BE2C (cell line): Measurements from ENCODE around the gene INTS4.
"Not testable (repeated sequence)": the region's sequence is repeated elsewhere in the genome, so short reads cannot be mapped to it uniquely, and the experiment has no call there.

Source experiments
- DNase-seq: peaks from one replicate; pipeline ENCODE4 v3.0.0-alpha.2; 2020
- H3K27me3 ChIP-seq: fragments of 250-450 bp; sonication (Bioruptor Pico); 2 replicates; pipeline ENCODE4 v1.5.1; 2020; ENCODE audit warnings: mild to moderate bottlenecking
- H3K36me3 ChIP-seq: fragments of 250-450 bp; sonication (Bioruptor Pico); 2 replicates; pipeline ENCODE4 v1.5.1; 2020; ENCODE audit warnings: mild to moderate bottlenecking
- H3K4me1 ChIP-seq: fragments of 250-450 bp; sonication (Bioruptor Pico); 2 replicates; pipeline ENCODE4 v1.5.1; 2020
- H3K4me3 ChIP-seq: 2 replicates; pipeline ENCODE4 v1.5.1; 2011; ENCODE audit warnings: low read depth, low read length
- H3K9me3 ChIP-seq: fragments of 250-450 bp; sonication (Bioruptor Pico); 2 replicates; pipeline ENCODE4 v1.5.1; 2020
- TF ChIP-seq, protein P1 (sequence below): IDR thresholded peaks from 2 replicates; pipeline ENCODE4 v1.5.1; 2012; ENCODE audit warnings: mild to moderate bottlenecking, low read depth, low read length

INTS4 gene

GRCh38 chr11:77967753-77968152 lies 26.7 kb downstream of the INTS4 start:
- DNase-seq = no peak
- no peaks in the 10 kb centered on the region for H3K4me1 ChIP-seq
- H3K36me3 ChIP-seq = no peaks in the 10 kb centered on the region
- H3K9me3 ChIP-seq = no peaks in the 10 kb centered on the region
- H3K27me3 ChIP-seq = no peaks in the 10 kb centered on the region
- TF ChIP-seq, protein P1, sequence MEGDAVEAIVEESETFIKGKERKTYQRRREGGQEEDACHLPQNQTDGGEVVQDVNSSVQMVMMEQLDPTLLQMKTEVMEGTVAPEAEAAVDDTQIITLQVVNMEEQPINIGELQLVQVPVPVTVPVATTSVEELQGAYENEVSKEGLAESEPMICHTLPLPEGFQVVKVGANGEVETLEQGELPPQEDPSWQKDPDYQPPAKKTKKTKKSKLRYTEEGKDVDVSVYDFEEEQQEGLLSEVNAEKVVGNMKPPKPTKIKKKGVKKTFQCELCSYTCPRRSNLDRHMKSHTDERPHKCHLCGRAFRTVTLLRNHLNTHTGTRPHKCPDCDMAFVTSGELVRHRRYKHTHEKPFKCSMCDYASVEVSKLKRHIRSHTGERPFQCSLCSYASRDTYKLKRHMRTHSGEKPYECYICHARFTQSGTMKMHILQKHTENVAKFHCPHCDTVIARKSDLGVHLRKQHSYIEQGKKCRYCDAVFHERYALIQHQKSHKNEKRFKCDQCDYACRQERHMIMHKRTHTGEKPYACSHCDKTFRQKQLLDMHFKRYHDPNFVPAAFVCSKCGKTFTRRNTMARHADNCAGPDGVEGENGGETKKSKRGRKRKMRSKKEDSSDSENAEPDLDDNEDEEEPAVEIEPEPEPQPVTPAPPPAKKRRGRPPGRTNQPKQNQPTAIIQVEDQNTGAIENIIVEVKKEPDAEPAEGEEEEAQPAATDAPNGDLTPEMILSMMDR = no peak
- H3K4me3 ChIP-seq = no peak overlapping the region

DNA sequence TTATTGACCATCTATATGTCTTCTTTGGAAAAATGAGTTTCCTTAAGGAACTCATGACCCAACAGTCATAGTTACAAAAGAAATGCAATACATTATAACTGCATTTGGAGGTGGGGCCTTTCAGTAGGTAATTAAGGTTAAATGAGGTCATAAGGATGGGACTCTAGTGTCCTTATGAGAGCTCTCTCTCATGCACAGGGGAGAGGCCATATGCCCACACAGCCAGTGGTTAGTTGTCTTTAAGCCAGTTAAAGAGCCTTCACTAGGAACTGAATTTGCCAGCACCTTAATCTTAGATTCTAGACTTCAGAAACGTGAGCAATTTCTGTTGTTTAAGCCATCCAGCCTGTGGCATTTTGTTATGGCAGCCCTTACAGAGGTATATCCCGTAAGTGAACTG lies 27.3 kb downstream of the INTS4 start:
- Histone ChIP-seq H3K9me3 (no peaks in the 10 kb centered on the region), H3K36me3 (no peaks in the 10 kb centered on the region), H3K4me3 (no peak overlapping the region), H3K4me1 (no peaks in the 10 kb centered on the region), H3K27me3 (no peaks in the 10 kb centered on the region)
- DNase-seq = no peak
- TF ChIP-seq, protein P1 = no peak

DNA sequence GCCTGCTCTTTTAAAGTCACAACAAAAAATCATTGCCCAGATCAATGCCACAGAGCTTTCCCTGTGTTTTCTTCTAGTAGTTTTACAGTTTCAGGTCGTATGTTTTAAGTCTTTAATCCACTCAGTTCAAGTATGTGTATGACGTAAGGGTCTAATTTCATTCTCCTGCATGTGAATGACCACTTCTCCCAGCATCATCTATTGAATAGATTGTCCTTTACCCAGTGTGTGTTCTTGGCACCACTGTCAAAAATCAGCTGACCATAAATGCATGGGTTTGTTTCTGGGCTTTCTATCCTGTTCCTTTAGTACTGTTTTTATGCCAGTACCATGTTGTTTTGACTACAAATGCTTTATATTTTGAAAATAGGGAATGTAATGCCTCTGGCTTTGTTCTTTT lies 28.1 kb downstream of the INTS4 start:
- DNase-seq = no peak
- H3K9me3 ChIP-seq = no peaks in the 10 kb centered on the region
- H3K36me3 ChIP-seq = no peaks in the 10 kb centered on the region
- H3K27me3 ChIP-seq = no peaks in the 10 kb centered on the region
- H3K4me3 ChIP-seq = no peak overlapping the region
- no peaks in the 10 kb centered on the region for H3K4me1 ChIP-seq
- TF ChIP-seq, protein P1 = no peak

- DNase-seq = no peak
- TF ChIP-seq, protein P1 = no peak
- no peaks in the 10 kb centered on the region for H3K9me3 ChIP-seq
- no peaks in the 10 kb centered on the region for H3K27me3 ChIP-seq
- no peaks in the 10 kb centered on the region for H3K4me1 ChIP-seq
- H3K4me3 ChIP-seq = no peak overlapping the region
- H3K36me3 ChIP-seq = peaks cover 12% of the 10 kb centered on the region
Measured at GRCh38 chr11:77959434-77959833, 35.0 kb downstream of the INTS4 start.

GRCh38 chr11:77958583-77959177 lies 35.8 kb downstream of the INTS4 start:
- H3K4me3 ChIP-seq, DNase-seq, H3K4me1 ChIP-seq, H3K27me3 ChIP-seq, H3K9me3 ChIP-seq: not testable (repeated sequence)
- peaks cover 12% of the 10 kb centered on the region for H3K36me3 ChIP-seq

DNA sequence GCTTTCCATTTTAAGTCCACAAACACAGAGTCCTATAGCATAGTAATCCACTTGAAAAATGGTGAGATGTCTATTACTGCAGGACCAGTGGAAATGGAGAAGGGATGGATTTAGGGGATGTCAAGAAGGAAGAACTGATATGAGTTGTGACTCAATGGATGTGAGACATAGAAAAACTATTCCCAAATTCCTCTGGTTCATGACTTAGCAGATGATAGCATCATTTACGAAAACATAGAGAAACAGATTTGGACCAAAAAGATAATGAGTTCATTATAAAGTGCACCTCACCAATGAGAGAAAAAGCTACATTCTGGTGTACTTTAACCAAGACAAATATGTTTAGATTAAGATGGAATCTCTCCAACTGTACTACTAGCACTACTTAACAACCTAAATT lies 51.2 kb downstream of the INTS4 start:
- not testable (repeated sequence) for H3K36me3 ChIP-seq, H3K9me3 ChIP-seq, H3K4me1 ChIP-seq, DNase-seq, H3K4me3 ChIP-seq, H3K27me3 ChIP-seq

DNA sequence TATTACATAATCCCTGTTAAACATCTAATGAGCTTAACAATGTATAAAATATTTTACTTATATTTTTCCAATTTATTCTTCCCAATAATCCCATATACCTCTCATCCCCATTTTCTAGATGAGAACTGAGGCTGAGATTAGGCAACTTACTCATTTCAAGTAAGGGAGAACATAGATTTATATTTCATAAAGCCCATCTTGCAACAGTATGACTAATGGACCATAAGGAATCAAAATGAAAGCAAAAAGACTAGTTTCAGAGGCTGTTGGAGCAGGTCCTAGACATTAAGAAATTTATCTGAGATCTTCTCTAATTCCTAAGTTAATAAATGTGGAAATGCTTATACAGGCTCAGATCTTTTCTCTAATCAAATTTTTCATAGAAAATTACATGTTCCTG lies 52.0 kb downstream of the INTS4 start:
- not testable (repeated sequence) for H3K4me1 ChIP-seq, H3K4me3 ChIP-seq, H3K9me3 ChIP-seq, DNase-seq, H3K36me3 ChIP-seq, H3K27me3 ChIP-seq

- not testable (repeated sequence) for DNase-seq, H3K4me3 ChIP-seq, H3K9me3 ChIP-seq, H3K27me3 ChIP-seq, H3K36me3 ChIP-seq, H3K4me1 ChIP-seq
Measured at GRCh38 chr11:77933596-77933995, 60.9 kb downstream of the INTS4 start.

GRCh38 chr11:77930334-77931208 lies 63.9 kb downstream of the INTS4 start:
- H3K27me3 ChIP-seq, H3K9me3 ChIP-seq, H3K4me1 ChIP-seq, H3K4me3 ChIP-seq, H3K36me3 ChIP-seq, DNase-seq: not testable (repeated sequence)

DNA sequence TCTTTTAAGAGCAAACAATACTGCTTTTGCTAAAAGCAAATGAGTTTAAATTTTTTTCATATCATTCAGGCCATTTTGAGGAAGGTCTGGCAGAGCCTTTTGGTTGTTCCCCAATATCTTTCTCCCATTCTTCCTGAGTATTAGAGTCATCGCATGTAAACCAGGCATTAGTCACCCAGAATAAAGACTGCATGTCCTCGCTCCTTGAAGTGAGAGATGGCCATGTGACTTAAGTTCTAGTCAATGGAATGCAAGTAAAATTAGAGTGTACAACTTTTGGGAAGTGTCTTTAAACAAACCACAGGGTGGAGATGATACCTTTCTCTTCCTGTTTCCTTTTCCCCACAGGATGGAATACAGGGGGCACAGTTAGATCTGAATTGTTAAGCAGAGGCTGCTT lies 76.8 kb downstream of the INTS4 start:
- not testable (repeated sequence) for H3K9me3 ChIP-seq, H3K36me3 ChIP-seq, H3K4me3 ChIP-seq, DNase-seq, H3K4me1 ChIP-seq, H3K27me3 ChIP-seq

DNA sequence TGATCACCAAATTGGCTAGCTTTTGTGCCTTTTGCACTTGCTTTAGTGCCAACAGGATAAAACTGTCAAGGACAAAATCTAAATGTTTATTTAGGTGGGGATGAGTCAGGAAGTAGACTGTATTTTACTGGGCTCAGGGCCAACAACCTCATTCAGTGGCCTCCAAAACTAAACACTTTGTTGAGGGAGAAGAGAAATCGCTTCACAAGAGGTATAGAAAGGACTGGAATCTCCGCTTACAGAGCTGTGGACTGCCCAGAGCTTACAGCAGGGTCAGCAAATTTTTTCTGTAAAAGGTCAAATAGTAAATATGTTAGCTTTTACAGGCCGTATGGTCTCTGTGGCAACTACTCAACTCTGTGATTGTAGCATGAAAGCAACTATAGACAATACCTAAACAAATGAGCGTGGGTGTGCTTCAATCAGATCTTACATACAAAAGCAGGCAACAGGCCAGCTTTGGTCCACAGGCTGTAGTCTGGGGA lies 80.1 kb downstream of the INTS4 start:
- not testable (repeated sequence) for H3K27me3 ChIP-seq, H3K4me3 ChIP-seq, H3K36me3 ChIP-seq, H3K4me1 ChIP-seq, H3K9me3 ChIP-seq
- peak; percentile 18 for DNase-seq
